KBM-7 (cell line): Measurements from ENCODE around the gene MAP4K4.

Experiments used
- DNase-seq: peaks from one replicate; pipeline ENCODE4 v3.0.0-alpha.2; 2015
- in situ Hi-C: fragments of 300-500 bp; cut with MboI; formaldehyde crosslinking; loops from 2 replicates; pipeline ENCODE4 v1.14.3; 2020; ENCODE audit warnings: low sequenced_read_pairs, low pct_unique_long_range_greater_than_20kb, mixed read lengths

Gene MAP4K4

GRCh38 chr2:101690547-101691152, 6.9 kb upstream of the MAP4K4 start:
- in situ Hi-C loops = no loop called here
- DNase-seq = no peak

- in situ Hi-C loops = no loop called here
- DNase-seq = peak; percentile 74
Observed at GRCh38 chr2:101692041-101692440, 5.5 kb upstream of the MAP4K4 start.

GRCh38 chr2:101692766-101693165, 4.7 kb upstream of the MAP4K4 start:
- DNase-seq = no peak
- in situ Hi-C loops = no loop called here

- in situ Hi-C loops = no loop called here
- peak; percentile 84 for DNase-seq
Observed at GRCh38 chr2:101693991-101694588, 3.4 kb upstream of the MAP4K4 start.

GRCh38 chr2:101696272-101697123, 1.0 kb upstream of the MAP4K4 start:
- in situ Hi-C loops = no loop called here
- DNase-seq = no peak

GRCh38 chr2:101698014-101698843, 722 bp downstream of the MAP4K4 start:
- in situ Hi-C loops = no loop called here
- DNase-seq = peak; percentile 49

GRCh38 chr2:101698844-101699754, 1.6 kb downstream of the MAP4K4 start:
- in situ Hi-C loops = no loop called here
- DNase-seq = peak; percentile 53

- in situ Hi-C loops = no loop called here
- no peak for DNase-seq
Observed at GRCh38 chr2:101699755-101700461, 2.4 kb downstream of the MAP4K4 start.

GRCh38 chr2:101704046-101704466, 6.5 kb downstream of the MAP4K4 start:
- DNase-seq = peak; percentile 78
- in situ Hi-C loops = no loop called here

- no peak for DNase-seq
- in situ Hi-C loops = no loop called here
Observed at GRCh38 chr2:101704816-101705578, 7.5 kb downstream of the MAP4K4 start.

GRCh38 chr2:101706121-101706818, 8.8 kb downstream of the MAP4K4 start:
- in situ Hi-C loops = no loop called here

GRCh38 chr2:101706819-101707177, 9.3 kb downstream of the MAP4K4 start:
- in situ Hi-C loops = no loop called here
- peak; percentile 43 for DNase-seq

More at GRCh38 chr2:101706121-101706818, 8.8 kb downstream of the MAP4K4 start:
- no peak for DNase-seq

- no peak for DNase-seq
- in situ Hi-C loops = no loop called here
Observed at GRCh38 chr2:101710036-101710435, 12.5 kb downstream of the MAP4K4 start.

- in situ Hi-C loops = no loop called here
Observed at GRCh38 chr2:101710471-101711318, 13.2 kb downstream of the MAP4K4 start.

GRCh38 chr2:101714118-101714517, 16.6 kb downstream of the MAP4K4 start:
- in situ Hi-C loops = no loop called here
- DNase-seq = peak; percentile 27

More at GRCh38 chr2:101710471-101711318, 13.2 kb downstream of the MAP4K4 start:
- no peak for DNase-seq
